ENCODE results near the gene ZNF470.

The ZNF470 gene

DNA sequence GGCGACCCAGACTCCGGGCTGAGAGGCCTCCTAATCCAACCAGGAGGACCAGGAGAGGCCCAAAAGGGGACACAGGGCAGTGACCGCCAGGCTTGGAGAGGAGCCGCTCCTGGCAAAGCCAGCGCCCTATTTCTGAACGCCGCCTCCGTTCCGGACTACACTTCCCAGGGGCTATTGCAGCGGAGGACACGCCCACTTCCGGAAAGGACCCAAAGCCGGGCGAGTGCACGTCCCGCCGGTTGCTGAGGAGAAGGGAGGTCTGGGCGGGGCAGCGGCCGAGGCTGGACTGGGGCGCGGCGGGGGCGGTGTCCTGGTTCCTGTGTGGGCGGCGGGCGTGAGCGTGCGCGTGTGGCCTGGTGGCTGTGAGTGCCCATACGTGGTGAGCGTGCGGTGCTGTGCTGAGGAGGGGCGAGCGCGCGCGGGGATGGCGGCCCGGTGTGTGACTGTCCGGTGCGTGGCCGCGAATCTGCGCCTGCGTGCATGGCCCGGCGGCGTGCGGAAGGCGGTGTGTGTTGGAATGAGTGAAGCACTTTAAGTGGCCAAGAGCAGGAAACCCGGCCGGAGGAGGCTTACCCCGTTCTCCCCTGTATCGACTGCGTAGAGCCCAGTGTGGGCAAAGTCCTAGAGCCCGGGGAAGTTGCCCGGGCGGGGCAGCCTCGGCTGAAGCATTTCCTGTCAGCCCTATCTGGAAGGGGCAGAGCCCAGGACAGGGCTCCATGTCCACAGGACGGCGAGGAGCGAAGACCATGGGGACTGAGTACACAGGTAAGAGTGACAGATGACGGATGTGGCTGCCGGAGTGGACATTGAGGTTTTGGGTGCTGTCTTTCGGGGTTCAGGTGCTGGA lies at the start of gene ZNF470:
TSS of gene ZNF470 (plus strand) at position 195 of the 847 bp plus-strand sequence. CDS start 2,844 bp downstream, outside the sequence.
- DNase-seq = peak; percentile 84 to 91

DNA sequence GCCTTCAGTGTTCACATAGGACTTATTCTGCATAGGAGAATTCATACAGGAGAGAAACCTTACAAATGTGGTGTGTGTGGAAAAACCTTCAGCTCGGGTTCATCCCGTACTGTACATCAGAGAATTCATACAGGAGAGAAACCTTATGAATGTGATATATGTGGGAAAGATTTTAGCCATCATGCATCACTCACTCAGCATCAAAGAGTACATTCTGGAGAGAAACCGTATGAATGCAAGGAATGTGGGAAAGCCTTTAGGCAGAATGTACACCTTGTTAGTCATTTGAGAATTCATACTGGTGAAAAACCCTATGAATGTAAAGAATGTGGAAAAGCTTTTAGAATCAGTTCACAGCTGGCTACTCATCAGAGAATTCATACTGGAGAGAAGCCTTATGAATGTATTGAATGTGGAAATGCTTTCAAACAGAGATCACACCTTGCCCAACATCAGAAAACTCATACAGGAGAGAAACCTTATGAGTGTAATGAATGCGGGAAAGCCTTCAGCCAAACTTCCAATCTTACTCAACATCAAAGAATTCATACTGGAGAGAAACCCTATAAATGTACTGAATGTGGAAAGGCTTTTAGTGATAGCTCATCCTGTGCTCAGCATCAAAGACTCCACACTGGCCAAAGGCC lies 41.9 kb upstream of the ZNF470 start:
- DNase-seq = no peak

DNA sequence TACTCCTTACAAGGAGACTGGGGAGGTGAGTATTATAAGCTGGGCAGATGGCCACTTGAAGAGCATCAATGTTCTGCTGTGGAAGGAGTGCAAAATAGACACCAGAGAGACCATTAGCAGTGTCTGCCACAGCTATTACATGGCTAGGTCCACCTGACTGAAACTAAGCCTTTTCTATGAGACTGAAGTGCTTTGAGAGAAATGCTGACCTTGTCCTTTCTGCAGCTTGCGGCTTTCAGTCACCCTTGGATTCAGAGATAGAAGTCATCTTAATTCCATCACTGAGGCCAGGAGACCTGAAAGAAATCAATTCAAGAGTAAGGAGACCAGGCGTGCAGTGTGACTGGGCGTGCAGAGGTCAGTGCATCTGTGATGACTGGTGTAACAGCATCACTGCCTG lies 29.8 kb upstream of the ZNF470 start:
- DNase-seq = no peak

DNA sequence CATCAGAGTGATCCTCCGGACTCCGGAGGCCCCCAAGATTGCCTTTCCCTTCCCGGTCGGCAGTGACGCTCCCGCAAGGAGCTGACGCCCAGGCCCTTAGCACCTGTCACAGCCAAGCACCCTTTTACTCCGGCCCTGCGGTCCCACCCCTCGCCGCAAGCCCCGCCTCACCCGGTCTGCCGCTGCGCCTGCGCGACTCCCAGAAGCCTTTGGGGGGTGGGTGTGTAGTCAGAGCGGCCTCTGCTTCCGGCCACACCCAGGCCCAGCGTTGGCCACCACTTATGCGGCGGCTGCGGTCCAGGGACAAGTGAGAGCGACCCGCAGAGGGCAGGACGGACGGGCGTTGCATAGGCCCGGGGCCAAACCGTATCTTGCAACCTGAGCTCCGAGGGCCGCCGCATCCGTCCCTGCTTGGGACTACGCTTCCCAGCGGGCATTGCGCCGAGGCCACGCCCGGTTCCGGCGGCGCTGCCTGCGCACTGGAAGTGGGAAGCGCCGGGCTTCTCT lies 29.0 kb upstream of the ZNF470 start:
- DNase-seq = peak; percentile 59 to 96

DNA sequence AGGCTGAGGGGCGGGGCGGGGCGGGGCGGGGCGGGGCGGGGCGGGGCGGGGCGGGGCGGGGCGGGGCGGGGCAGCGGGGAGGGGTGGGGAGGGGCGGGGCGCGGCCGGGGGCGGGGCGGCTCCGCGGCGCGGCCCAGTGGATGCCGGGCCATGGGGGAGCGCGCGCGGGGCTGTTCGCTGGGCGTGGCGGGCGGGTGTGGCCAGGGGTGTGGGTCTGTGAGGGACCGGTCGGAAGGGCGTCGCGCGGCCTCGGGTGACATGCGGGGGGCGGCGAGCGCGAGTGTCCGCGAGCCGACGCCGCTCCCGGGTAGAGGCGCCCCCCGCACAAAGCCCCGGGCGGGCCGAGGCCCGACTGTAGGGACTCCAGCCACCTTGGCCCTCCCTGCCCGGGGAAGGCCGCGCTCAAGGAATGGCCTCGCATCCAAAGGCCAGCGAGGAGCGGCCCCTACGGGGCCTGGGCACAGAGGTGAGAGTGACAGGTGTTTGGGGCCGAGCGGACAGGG lies 28.5 kb upstream of the ZNF470 start, which contains the start of gene ZFP28:
TSS of gene ZFP28 (plus strand) at position 188 of the 503 bp plus-strand sequence. CDS start at position 259, 71 bp downstream.
- DNase-seq = no peak

DNA sequence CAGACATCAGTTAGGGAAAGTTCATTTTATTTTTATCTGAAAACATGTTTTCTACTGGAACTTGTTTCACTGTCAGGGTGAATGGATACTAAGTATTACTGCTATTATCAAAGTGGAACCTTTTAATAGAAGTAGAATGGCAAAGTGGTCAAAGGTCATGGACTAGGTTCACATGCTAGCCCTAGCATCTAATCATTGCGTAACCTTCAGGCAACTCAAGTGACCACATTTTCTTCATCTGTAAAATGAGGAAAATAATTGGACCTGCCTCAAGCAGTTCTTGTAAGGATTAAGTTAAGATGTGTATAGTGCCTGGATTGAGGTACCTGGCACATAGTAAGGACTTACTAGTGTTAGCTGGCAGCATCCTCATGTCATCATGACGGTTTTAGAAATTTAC lies 23.5 kb upstream of the ZNF470 start:
- no peak for DNase-seq

DNA sequence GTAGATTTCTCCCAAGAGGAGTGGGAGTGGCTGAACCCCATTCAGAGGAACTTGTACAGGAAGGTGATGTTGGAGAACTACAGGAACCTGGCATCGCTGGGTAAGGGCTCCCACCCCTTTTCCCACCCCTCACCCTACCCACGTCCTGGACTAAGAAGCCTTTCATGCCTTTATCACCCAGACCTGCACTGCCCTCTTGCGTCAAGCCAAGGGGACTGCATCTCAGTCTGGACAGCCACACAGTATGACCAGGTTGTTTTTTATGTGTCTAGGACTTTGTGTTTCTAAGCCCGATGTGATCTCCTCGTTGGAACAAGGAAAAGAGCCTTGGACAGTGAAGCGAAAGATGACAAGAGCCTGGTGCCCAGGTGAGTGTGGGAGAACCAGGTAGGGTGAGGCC lies 19.7 kb upstream of the ZNF470 start:
- DNase-seq = no peak

DNA sequence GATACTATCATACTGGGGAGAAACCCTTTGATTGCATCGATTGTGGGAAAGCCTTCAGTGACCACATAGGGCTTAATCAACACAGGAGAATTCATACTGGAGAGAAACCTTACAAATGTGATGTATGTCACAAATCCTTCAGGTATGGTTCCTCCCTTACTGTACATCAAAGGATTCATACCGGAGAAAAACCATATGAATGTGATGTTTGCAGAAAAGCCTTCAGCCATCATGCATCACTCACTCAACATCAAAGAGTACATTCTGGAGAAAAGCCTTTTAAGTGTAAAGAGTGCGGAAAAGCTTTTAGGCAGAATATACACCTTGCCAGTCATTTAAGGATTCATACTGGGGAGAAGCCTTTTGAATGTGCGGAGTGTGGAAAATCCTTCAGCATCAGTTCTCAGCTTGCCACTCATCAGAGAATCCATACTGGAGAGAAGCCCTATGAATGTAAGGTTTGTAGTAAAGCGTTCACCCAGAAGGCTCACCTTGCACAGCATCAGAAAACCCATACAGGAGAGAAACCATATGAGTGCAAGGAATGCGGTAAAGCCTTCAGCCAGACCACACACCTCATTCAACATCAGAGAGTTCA lies 12.9 kb upstream of the ZNF470 start:
- DNase-seq = no peak

DNA sequence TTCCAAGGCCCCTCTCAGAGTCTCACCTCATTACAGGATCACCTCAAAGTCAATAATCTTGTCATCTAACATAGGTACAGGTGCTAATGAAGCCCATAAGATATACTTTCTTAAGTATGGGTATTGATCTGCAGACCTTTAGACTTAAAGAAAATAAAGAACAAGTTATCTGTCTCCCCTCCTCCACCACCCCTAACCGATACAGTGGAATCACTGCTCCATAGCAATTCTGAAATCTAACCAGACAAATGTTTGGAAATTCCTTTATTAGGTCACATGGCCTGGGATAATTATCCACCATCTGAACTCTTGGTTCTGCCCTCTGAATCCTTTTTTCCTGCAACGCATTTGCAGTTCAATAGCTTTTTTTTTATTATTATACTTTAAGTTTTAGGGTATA lies 4.5 kb upstream of the ZNF470 start:
- DNase-seq = no peak

DNA sequence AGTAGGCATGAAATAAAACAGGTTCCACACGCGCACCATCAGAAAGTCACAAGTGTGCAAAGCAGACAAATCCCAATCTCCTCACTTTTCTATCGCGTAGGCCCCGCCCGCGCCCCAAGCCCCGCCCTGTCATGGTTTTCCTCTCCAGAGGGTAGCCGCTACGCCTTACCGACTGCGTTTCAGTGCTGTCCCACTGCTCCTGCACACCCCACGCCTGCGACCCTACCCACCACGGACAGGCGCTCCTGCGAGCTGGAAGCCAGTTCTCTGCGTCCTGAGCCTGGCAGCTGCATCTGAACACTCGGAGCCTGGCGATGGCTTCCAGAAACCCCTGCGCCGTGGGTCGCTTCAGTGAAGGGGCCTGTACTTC lies 379 bp upstream of the ZNF470 start:
- DNase-seq = peak in 1 of 2 donors; percentile 5

DNA sequence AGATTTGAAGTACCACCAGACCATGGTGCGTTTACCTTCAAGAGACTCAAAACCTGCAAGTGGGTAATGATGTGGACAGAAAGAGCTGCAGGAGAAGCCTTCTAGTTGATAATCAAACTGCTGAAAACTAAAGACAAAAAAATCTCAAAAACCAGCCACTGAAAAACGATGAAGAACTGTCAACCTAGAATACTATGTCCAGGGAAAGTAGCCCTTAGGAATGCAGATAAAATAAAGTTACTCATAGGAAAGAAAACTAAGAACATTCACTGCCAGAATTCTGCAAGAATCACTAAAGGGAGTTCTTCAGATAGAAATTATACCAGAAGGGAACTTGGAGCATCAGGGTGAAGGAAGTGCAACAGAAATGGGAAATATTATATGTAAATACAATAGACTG lies 5.3 kb downstream of the ZNF470 start:
- no peak for DNase-seq

DNA sequence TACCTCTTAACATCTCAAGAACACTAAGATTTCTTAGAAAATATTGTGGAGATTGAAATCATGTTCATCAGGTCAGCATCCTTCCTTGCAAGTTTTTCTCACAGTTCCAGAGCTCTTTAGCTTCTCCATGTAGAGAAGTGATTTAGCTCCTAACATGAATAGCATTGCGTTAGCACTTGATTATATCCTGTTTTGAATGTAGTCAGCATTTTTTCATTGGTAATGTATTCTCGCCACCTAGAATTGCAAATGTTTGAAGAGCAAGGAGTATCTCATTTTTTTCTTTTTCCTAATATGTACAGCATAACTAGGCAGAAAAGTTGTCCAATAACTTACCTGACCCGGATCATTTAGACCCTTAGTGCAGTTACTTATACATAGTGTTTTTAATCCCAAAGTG lies 6.6 kb downstream of the ZNF470 start:
- DNase-seq = no peak

DNA sequence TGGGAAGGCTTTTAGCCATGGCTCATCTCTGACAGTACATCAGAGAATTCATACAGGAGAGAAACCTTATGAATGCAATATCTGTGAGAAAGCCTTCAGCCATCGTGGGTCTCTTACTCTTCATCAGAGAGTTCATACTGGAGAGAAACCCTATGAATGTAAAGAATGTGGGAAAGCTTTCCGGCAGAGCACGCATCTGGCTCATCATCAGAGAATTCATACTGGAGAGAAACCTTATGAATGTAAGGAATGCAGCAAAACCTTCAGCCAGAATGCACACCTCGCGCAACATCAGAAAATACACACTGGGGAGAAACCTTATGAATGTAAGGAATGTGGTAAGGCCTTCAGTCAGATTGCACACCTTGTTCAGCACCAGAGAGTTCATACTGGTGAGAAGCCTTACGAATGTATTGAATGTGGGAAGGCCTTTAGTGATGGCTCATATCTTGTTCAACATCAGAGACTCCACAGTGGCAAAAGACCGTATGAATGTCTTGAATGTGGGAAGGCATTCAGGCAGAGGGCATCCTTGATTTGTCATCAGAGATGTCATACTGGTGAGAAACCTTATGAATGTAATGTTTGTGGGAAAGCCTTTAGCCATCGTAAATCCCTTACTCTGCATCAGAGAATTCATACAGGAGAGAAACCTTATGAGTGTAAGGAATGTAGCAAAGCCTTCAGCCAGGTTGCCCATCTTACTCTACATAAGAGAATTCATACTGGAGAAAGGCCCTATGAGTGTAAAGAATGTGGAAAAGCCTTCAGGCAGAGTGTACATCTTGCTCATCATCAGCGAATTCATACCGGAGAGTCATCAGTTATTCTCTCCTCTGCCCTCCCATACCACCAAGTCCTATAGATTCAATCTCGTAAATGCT lies 10.7 kb downstream of the ZNF470 start:
- DNase-seq = no peak

DNA sequence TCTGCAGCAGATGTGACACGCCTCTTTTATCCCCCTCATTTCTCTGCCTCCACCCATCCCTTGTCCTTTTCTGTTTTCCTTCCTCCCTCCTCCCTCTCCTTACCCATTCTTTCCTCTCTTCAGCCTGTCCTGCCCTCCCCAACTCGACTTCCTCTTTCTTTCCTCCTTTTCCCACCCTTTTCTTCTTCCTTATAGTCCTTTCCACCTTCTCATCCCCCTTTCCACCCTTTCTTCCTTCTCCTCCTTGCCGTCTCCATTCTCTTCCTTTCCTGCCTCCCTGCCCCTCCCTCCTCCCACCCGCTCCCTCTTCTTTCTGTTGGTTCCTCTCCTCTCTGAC lies 27.1 kb downstream of the ZNF470 start:
- no peak for DNase-seq

DNA sequence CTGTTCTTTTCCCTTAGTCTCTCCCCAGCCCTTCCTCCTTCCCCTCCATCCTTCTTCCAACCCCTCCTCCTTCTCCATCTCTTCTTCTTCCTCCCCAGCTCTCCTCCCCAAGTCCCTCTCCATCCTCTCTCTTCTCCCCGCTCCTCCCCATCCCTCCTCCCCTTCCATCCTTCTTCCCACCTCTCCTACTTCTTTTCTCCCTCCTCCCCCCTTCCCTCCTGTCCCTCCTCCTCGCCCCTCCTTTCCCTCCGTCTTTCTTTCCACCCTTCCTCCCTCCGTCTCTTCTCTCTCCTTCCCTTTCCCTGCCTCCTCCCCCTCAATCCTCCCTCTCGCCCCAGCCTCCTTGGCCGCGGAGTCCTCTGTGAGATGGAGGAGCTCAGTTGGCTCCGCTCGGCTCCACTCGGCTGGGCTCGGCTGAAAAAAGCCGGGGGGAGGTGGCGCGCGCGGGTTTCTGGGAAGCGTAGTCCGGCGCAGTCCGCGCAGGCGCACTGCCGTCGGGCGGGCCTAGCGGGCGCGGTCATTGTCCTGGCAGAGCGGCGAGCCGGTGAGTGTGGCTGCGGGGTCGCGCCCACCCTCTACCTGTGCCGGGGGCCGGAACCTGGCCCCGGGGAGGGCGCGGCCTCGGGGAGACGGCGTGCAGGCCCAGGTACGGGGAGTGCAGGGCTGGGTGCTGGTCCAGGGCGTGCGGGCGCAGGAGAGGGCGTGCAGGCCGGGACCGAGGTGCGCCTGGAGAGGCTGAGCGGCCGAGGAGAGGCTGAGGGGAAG lies 27.7 kb downstream of the ZNF470 start, which contains the start of gene ZNF71:
TSS of gene ZNF71 (plus strand) at position 520 of the 765 bp plus-strand sequence. CDS start 6,257 bp downstream, outside the sequence.
- peak; percentile 57 to 85 for DNase-seq

DNA sequence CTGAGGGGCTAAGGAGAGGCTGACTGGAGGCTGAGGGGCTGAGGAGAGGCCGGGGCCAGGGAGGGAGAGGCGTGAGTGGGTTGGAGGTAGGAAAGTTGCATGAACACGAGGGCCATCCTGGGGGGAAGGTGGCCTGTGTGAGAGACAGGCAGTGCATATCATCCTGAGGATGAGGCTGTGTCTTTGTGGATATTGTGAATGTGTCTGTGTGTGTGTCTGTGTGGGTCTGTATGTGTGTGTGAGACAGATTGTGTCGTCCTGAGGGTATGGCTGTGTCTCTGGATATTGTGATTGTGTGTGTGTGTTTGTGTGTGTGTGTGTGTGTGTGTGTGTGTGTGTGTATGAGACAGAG lies 28.3 kb downstream of the ZNF470 start:
- no peak for DNase-seq

DNA sequence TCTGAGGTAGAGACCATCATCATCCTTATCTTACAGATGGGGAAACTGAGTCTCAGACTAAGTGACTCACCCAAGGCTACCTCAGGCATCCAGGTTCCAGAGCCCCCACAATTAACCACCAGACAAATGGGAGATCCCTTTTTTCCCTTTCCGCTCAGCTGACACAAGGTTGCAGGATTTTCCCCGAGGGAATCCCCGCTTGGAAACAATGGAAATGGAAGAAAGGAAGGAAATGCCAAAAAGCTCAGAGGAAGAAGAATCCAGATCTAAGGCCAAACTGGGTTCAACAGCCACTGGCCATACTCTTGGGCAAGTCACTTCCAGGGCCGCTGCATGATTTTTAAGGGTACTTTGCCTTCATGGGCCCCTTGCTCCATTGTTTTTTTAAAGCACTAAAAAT lies 29.4 kb downstream of the ZNF470 start:
- no peak for DNase-seq

DNA sequence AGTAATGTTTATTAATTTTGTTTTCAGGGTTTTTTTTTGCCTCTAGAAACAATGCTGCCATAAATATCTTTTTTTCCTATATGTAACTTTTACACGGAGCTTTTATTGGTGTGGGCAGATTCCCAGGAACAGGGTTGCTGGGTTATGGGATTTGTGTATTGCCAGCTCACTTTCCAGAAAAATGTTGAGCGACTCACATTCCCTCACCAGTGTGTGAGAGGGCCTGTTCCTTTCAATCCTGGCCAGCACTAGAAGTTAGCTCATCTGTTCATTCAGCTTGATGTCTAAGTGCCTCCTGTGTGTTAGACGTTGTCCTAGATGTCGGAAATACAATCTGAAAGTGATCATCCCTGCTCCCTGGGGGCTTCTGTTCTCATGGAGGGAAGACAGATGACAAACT lies 30.4 kb downstream of the ZNF470 start:
- DNase-seq = no peak

DNA sequence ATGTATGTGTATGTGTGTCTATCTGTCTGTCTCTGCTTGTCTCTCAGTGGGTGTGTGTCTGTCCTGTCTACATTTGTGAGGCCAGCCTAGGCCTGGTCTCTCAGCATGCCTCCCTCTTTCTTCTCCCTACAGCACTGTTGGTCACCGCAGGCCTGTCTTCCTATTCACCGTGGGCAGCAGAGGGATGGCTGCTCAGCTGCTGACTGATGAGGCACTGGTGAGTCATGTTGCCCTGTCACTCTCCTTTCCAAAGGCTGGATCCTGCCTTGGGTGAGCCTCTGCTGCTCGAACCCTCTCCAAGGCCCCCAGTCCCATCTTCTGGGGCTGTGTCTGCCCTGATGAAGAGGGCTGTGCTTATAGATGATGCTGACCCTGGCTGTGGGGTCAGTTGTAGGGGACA lies 34.1 kb downstream of the ZNF470 start:
- no peak for DNase-seq

DNA sequence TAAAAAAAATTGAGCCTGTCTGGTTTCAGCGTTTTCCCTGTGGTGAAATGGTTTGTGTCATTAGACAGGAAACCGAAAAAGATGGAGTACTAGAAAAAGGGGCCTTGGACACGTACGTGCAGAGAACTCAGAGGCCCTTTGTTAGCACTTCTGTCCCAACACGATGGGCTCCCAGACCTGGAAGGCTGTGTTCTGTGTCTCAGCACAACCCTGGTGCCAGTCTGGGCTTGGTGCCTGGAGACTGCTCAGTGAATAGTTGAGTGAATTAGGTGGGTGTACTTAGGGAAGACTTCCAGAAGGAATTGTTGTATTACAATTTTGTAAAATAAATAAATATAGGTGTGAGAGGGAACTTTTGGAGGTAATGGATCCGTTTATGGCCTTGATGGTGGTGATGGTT lies 36.6 kb downstream of the ZNF470 start:
- DNase-seq = peak in 1 of 2 donors; percentile 22

DNA sequence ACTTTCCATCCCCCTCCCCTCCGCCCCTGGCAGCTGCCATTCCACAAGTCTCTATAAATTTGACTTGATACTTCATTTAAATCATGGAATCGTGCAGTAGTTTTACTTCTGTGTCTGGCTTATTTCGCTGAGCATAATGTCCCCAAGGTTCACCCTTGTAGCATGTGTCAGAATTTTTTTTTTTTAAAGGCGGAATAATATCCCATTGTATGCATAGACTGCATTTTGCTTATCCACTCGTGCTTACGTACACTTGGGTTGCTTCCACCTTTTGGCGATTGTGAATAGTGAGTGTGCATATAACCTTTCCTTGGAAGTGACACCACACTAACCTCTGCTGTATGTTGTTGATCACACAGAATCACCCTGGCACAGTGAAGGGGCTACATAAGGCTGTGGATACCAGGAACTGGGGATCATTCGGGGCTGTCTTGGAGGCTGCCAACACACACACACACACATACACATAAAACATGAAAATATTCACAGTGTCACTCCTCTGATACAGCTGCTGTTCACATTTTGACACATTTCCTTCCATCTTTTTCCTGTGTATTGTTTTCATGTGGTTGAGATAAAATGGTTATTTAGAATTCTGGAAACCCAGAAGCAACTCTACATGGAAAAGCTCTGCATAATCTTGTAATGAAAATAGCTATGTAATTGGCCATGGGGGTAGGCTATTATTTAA lies 41.2 kb downstream of the ZNF470 start:
- no peak for DNase-seq

Data from hippocampal formation (tissue), 2 donors.